HepG2 (cell line): ENCODE data around the gene KMT2E. TPM values are rescaled to one million over a fixed set of nuclear protein-coding genes. Genes with fewer than 3 reads are reported as not detected.

Source experiments
- ASH2L ChIP-seq: fragments of 300-600, 200-600 bp; sonication (generic); IDR thresholded peaks from 2 replicates; pipeline ENCODE4 v1.7.0; 2017; ENCODE audit warnings: low read depth, mild to moderate bottlenecking, moderate library complexity, mixed read lengths, low read length; ENCODE audit not compliant: insufficient read length
- CREM ChIP-seq, 2 experiments: sonication (generic) in 1 of 2; formaldehyde crosslinking in 1 of 2; IDR thresholded peaks; 2 replicates each; pipeline versions ENCODE4 v1.4.0 to v1.6.1; 2016 to 2020; ENCODE audit warnings: antibody characterized with exemption in 1 of 2, mild to moderate bottlenecking in 1 of 2, missing genetic modification reagents in 1 of 2
- HNRNPL ChIP-seq: fragments of 200-400 bp; formaldehyde crosslinking; IDR thresholded peaks from 2 replicates; pipeline ENCODE4 v1.6.1; 2017; ENCODE audit warnings: mild to moderate bottlenecking, low read depth, low read length
- HOXA9 ChIP-seq: sonication (generic); formaldehyde crosslinking; IDR thresholded peaks from 2 replicates; pipeline ENCODE4 v1.8.1; 2022; ENCODE audit warnings: missing genetic modification reagents, mild to moderate bottlenecking, moderate library complexity, borderline replicate concordance
- MYPOP ChIP-seq: sonication (generic); formaldehyde crosslinking; IDR thresholded peaks from 2 replicates; pipeline ENCODE4 v1.8.1; 2023; ENCODE audit warnings: mild to moderate bottlenecking, moderate library complexity, missing genetic modification reagents
- RNF2 ChIP-seq: fragments of 450-650 bp; conservative IDR thresholded peaks from 2 replicates; pipeline ENCODE4 v1.6.1; 2016; ENCODE audit warnings: low read depth
- SIN3A ChIP-seq: IDR thresholded peaks from 2 replicates; pipeline ENCODE4 v1.6.1; 2011; ENCODE audit warnings: low read depth, mild to moderate bottlenecking, control low read depth, low read length, borderline replicate concordance
- SNRNP70 ChIP-seq: fragments of 200-400 bp; formaldehyde crosslinking; IDR thresholded peaks from 2 replicates; pipeline ENCODE4 v1.6.1; 2017; ENCODE audit warnings: mild to moderate bottlenecking, low read depth, low read length, moderate library complexity
- TRIM22 ChIP-seq: fragments of 450-650 bp; IDR thresholded peaks from 2 replicates; pipeline ENCODE4 v1.6.1; 2017
- USF2 ChIP-seq, 2 experiments: sonication (generic) in 1 of 2; formaldehyde crosslinking in 1 of 2; IDR thresholded peaks; 2 replicates each; pipeline versions ENCODE4 v1.5.1 to v1.6.1; 2011 to 2020; ENCODE audit warnings: borderline replicate concordance in 1 of 2, low read depth in 1 of 2, low read length in 1 of 2, mild to moderate bottlenecking in 1 of 2, missing genetic modification reagents in 1 of 2, moderate library complexity in 1 of 2
- ZNF281 ChIP-seq: sonication (generic); formaldehyde crosslinking; IDR thresholded peaks from 2 replicates; pipeline ENCODE4 v1.4.0; 2020; ENCODE audit warnings: missing genetic modification reagents, borderline replicate concordance
- ZNF292 ChIP-seq: sonication (generic); formaldehyde crosslinking; IDR thresholded peaks from 2 replicates; pipeline ENCODE4 v1.8.1; 2022; ENCODE audit warnings: mild to moderate bottlenecking, low read depth, missing genetic modification reagents, borderline replicate concordance
- ZNF510 ChIP-seq: sonication (generic); formaldehyde crosslinking; IDR thresholded peaks from 2 replicates; pipeline ENCODE4 v1.4.0; 2020; ENCODE audit warnings: low read depth, mild to moderate bottlenecking, missing genetic modification reagents
- ZNF605 ChIP-seq: sonication (generic); formaldehyde crosslinking; IDR thresholded peaks from 2 replicates; pipeline ENCODE4 v1.8.0; 2022; ENCODE audit warnings: mild to moderate bottlenecking, missing genetic modification reagents
- ZNF761 ChIP-seq: sonication (generic); formaldehyde crosslinking; conservative IDR thresholded peaks from 2 replicates; pipeline ENCODE4 v1.4.0; 2020; ENCODE audit warnings: mild to moderate bottlenecking, missing genetic modification reagents
- ZNF772 ChIP-seq: sonication (generic); formaldehyde crosslinking; IDR thresholded peaks from 2 replicates; pipeline ENCODE4 v1.5.0; 2020; ENCODE audit warnings: mild to moderate bottlenecking, missing genetic modification reagents
- ZNF841 ChIP-seq: sonication (generic); formaldehyde crosslinking; IDR thresholded peaks from 2 replicates; pipeline ENCODE4 v1.8.1; 2023; ENCODE audit warnings: missing genetic modification reagents, borderline replicate concordance
- ZSCAN5A ChIP-seq: sonication (generic); formaldehyde crosslinking; IDR thresholded peaks from 2 replicates; pipeline ENCODE4 v1.8.0; 2022; ENCODE audit warnings: mild to moderate bottlenecking, missing genetic modification reagents, borderline replicate concordance
- polyA plus RNA-seq, 8 experiments: library from polyadenylated mRNA; depleted of rRNA in 3 of 8; stranded (reverse) in 7 of 8; unstranded in 1 of 8; fragments of >200 nt; fragmentation: Illumina TruSeq in 4 of 8; extraction: Trizol in 4 of 8; gene quantifications; 2 replicates each; pipeline versions ENCODE4 v1.2.1 to v1.2.3, GENCODE V29; 2011 to 2016; ENCODE audit warnings: low read depth in 4 of 8, missing spikeins in 1 of 8, mixed read lengths in 1 of 8; ENCODE audit not compliant: insufficient read depth in 1 of 8
- total RNA-seq, 5 experiments: library from RNA; depleted of rRNA; stranded (reverse); fragments of >200 nt; fragmentation: Illumina TruSeq; extraction: Trizol; gene quantifications; 2 replicates each; pipeline ENCODE4 v1.2.3, GENCODE V29; 2016; ENCODE audit warnings: low read depth in 1 of 5

KMT2E gene
- total and polyA plus RNA-seq, 2 of the 13 experiments (the other 11 are each of a cell fraction or from before 2014, with no cell fraction given): 6.3 to 24.4 TPM

- no peak for TF ChIP-seq TRIM22
- no peak for TF ChIP-seq HOXA9
- TF ChIP-seq SIN3A: peak; percentile 69; the same call in 1 of the 2 replicates
- no peak for TF ChIP-seq ZNF841
- TF ChIP-seq ZNF292: no peak
- peak; percentile 12; the same call in 1 of the 2 replicates for TF ChIP-seq ZNF605 (CRISPR knock-in tag)
- peak; percentile 5 for TF ChIP-seq ASH2L
- 0 out of 2 replicates have a peak, but pooled peaks have one; percentile 7 for TF ChIP-seq ZNF761 (CRISPR knock-in tag)
- no peak for TF ChIP-seq ZNF510 (CRISPR knock-in tag)
- TF ChIP-seq ZNF281: peak; percentile 41; the same call in 1 of the 2 replicates
- no peak for TF ChIP-seq USF2 (IDR thresholded peaks at IDR 0.05; ENCODE audit: low read depth, low read length)
- no peak for TF ChIP-seq USF2 (CRISPR knock-in tag; IDR thresholded peaks at IDR 0.05; ENCODE audit: borderline replicate concordance)
- no peak for TF ChIP-seq HNRNPL
- TF ChIP-seq SNRNP70: no peak
- no peak for TF ChIP-seq RNF2
- TF ChIP-seq CREM (IDR thresholded peaks at IDR 0.05): peak; percentile 16; the same call in 1 of the 2 replicates
- TF ChIP-seq CREM (CRISPR knock-in tag; IDR thresholded peaks at IDR 0.05): no peak
- no peak for TF ChIP-seq ZNF772
- TF ChIP-seq ZSCAN5A (CRISPR knock-in tag): no peak
- no peak for TF ChIP-seq MYPOP (CRISPR knock-in tag)
These were observed 836 bp downstream of the KMT2E start (continued) for GRCh38 chr7:105014693-105015389.
